GM19328 (cell line): ENCODE measurements around the gene CMTM8.
A peak's percentile ranks its signal among the peaks of the same experiment; 100 is the strongest.
"Not testable (repeated sequence)": the region's sequence is repeated elsewhere in the genome, so short reads cannot be mapped to it uniquely, and the experiment has no call there.

Source experiments
- ATAC-seq: cut with Tn5 transposase; IDR thresholded peaks from one replicate; pipeline ENCODE4 v1.9.1; 2021; ENCODE audit warnings: mild to moderate bottlenecking, moderate library complexity; ENCODE audit not compliant: unreplicated experiment

The CMTM8 gene

GRCh38 chr3:32374788-32375595, 136.5 kb downstream of the CMTM8 start:
- no peak for ATAC-seq

GRCh38 chr3:32375596-32375930, 137.1 kb downstream of the CMTM8 start:
- ATAC-seq, result no peak

- no peak for ATAC-seq
Measured at GRCh38 chr3:32376115-32376514, 137.6 kb downstream of the CMTM8 start.

- ATAC-seq, result no peak
Measured at GRCh38 chr3:32379831-32380500, 141.5 kb downstream of the CMTM8 start.

GRCh38 chr3:32381922-32382321, 143.4 kb downstream of the CMTM8 start:
- ATAC-seq, result no peak

- no peak for ATAC-seq
Measured at GRCh38 chr3:32383136-32383711, 144.7 kb downstream of the CMTM8 start.

- ATAC-seq, result no peak
Measured at GRCh38 chr3:32384938-32385337, 146.5 kb downstream of the CMTM8 start.

GRCh38 chr3:32387512-32387911, 149.0 kb downstream of the CMTM8 start:
- no peak for ATAC-seq

GRCh38 chr3:32389577-32389976, 151.1 kb downstream of the CMTM8 start:
- not testable (repeated sequence) for ATAC-seq

- no peak for ATAC-seq
Measured at GRCh38 chr3:32391643-32392535, 153.4 kb downstream of the CMTM8 start, which contains the start of gene CMTM7. CMTM7 (plus strand) TSS chr3:32391853; CDS start chr3:32391907, 54 bp downstream.

GRCh38 chr3:32392536-32393302, 154.2 kb downstream of the CMTM8 start:
- no peak for ATAC-seq

- no peak for ATAC-seq
Measured at GRCh38 chr3:32395496-32395895, 157.0 kb downstream of the CMTM8 start.

- ATAC-seq, result no peak
Measured at GRCh38 chr3:32397941-32398340, 159.5 kb downstream of the CMTM8 start.

- no peak for ATAC-seq
Measured at GRCh38 chr3:32398531-32398930, 160.1 kb downstream of the CMTM8 start.

GRCh38 chr3:32399030-32399620, 160.6 kb downstream of the CMTM8 start:
- no peak for ATAC-seq

GRCh38 chr3:32401126-32401525, 162.6 kb downstream of the CMTM8 start:
- ATAC-seq, result no peak

GRCh38 chr3:32401556-32402081, 163.1 kb downstream of the CMTM8 start:
- ATAC-seq, result peak; percentile 71

- ATAC-seq, result no peak
Measured at GRCh38 chr3:32403663-32404062, 165.2 kb downstream of the CMTM8 start.

GRCh38 chr3:32404714-32405113, 166.2 kb downstream of the CMTM8 start:
- no peak for ATAC-seq

- ATAC-seq, result no peak
Measured at GRCh38 chr3:32405155-32405554, 166.7 kb downstream of the CMTM8 start.
